NCI-H2171 (cell line): Measurements from ENCODE around the gene PALS2.

Experiments
- DNase-seq: peaks from one replicate; lab custom pipeline; 2025; lab: John Stamatoyannopoulos, UW

Gene PALS2

GRCh38 chr7:24587853-24588252 is 14.6 kb downstream of the PALS2 start:
- no peak for DNase-seq

- DNase-seq: no peak
These were observed 17.9 kb downstream of the PALS2 start for GRCh38 chr7:24591152-24591551.

- no peak for DNase-seq
These were observed 22.6 kb downstream of the PALS2 start for GRCh38 chr7:24595671-24596418.

GRCh38 chr7:24597014-24597413 is 23.8 kb downstream of the PALS2 start:
- no peak for DNase-seq

GRCh38 chr7:24601600-24601999 is 28.3 kb downstream of the PALS2 start:
- no peak for DNase-seq

GRCh38 chr7:24602860-24603456 is 29.7 kb downstream of the PALS2 start:
- DNase-seq: no peak

GRCh38 chr7:24604630-24605029 is 31.4 kb downstream of the PALS2 start:
- no peak for DNase-seq

GRCh38 chr7:24608504-24608903 is 35.3 kb downstream of the PALS2 start:
- DNase-seq: no peak

GRCh38 chr7:24609059-24609458 is 35.8 kb downstream of the PALS2 start:
- DNase-seq: no peak

GRCh38 chr7:24609570-24609969 is 36.3 kb downstream of the PALS2 start:
- no peak for DNase-seq

- DNase-seq: no peak
These were observed 37.9 kb downstream of the PALS2 start for GRCh38 chr7:24611130-24611529.

GRCh38 chr7:24617957-24618616 is 44.8 kb downstream of the PALS2 start:
- no peak for DNase-seq

- DNase-seq: no peak
These were observed 46.7 kb downstream of the PALS2 start for GRCh38 chr7:24619978-24620377.

GRCh38 chr7:24622646-24623182 is 49.5 kb downstream of the PALS2 start:
- DNase-seq: no peak
